Stimulated activated CD4-positive, alpha-beta T cell treated with anti-CD3 and anti-CD28 coated beads, Interleukin-1b, Interleukin-23, amount 100 ng/mL, for 24 hours (primary cell): ENCODE results near the gene PIPOX.
"Not testable (repeated sequence)": the region's sequence is repeated elsewhere in the genome, so short reads cannot be mapped to it uniquely, and the experiment has no call there.

Source experiments
- DNase-seq, 4 experiments: peaks; one replicate each; pipeline ENCODE4 v3.0.0-alpha.2; 2020; ENCODE audit warnings: low read depth in 4 of 4, low spot score in 1 of 4

Gene PIPOX

DNA sequence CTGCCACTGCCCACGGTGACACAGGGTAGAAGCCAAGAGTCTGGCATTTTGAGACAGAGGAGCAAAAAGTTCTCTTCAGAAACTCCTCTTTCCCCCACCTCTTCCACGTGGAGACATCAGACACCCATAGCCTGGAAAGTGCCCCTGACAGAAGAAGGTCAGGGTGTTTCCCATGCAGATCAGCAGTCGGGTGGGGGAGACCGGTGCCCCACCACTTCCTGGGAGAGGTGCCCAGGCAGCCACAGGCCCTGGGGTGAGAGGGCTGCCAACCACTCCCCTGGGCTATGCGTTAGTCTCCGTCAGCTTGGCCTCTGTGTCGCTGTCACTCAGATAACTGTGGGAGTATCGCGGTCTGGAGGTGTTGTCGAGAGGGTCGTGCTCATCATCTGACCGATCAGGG, 31.5 kb downstream of the PIPOX start:
- DNase-seq = no peak

DNA sequence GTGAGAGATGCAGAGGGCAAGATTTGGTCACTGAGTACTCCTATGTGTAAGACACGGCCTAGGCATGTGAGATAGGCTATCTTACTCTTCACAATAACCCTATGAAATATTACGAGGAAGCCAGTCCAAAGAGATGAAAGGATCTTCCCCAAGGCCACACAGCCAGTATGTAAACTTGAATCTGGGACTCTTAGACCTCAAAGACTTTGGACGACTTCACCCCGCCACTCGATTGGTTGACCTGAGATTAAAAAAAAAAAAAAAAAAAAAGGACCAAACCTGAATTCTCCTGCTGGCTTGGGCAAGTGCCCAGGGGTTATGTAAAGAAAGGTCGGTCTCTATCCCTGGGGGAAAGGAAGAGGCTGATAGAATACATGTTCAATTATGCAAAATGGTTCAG, 33.1 kb downstream of the PIPOX start:
- no peak for DNase-seq

DNA sequence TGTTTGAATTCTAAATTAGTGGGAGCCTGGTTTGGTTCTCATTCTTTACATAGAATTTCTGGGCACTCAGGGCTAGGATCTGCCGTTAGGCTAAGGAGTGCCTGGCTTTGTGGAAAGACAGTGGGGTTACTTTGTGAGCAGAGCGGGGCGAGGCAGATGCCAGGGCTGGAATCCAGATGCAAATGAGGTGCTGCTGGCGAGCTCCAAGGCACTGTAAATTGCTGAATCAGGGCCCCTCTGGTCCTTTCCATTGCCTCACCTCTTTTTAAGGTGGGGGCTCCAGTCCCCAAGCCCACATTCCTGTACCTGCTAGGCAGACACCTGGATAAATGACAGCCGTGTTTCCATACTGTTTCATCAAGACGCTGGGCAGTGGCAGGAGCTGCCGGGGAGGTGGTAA, 33.8 kb downstream of the PIPOX start:
- no peak for DNase-seq

DNA sequence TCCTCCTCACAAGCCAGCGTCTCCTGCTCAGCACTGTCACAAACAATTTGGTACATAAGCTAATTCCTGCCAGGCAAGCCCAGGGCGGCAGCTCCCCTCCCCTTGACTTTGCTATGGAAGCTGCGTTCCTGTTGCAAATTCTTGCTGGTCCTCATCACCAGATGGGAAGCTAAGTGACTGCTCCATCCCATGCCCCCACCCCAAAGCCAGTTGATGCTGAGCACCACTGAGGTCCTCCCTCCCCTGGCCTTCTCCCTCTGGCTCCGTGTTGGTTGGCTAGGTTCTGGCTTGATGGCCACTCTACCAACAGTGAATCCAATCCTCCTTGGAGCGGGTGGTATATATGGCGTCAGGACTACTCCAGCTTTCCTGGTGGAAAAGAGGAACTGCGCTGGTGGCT, 34.4 kb downstream of the PIPOX start:
- DNase-seq = no peak

DNA sequence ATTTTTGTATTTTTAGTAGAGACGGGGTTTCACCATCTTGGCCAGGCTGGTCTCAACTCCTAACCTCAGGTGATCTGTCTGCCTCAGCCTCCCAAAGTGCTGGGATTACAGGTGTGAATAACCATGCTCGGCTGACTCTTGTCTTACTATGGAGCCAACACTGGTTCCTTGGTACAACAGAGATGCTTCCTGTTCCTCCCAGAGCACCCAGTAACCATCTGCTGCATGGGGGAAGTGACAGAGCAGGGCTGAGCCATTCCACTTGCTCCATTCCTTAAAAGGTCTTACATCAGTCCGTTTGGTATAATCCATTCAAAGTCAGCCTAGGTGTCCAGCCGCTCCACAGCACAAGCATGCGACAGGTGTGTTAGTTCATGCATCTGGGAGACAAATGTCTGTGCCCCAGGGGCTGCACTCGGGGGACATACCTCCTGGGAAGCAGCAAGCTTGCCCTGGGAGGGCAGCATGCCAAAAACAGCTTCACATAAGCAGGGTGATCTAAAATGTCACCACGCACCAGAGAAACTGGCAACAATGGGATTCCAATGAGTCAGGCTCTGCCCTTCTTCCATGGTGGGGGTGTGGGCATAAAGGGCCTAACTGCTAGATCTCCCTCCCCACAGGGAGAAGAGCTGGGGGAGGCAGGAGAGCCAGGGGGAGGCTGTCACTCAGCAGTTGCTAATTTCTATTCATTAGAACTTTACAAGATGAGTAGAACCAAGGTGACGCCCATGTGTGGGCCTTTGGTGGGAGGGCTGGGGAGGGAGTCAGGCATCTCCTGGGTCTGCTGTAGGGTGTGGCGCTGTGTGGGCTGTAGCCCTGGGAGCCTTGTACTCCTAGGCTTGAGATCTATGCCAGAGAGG, 35.5 kb downstream of the PIPOX start:
- DNase-seq = no peak

DNA sequence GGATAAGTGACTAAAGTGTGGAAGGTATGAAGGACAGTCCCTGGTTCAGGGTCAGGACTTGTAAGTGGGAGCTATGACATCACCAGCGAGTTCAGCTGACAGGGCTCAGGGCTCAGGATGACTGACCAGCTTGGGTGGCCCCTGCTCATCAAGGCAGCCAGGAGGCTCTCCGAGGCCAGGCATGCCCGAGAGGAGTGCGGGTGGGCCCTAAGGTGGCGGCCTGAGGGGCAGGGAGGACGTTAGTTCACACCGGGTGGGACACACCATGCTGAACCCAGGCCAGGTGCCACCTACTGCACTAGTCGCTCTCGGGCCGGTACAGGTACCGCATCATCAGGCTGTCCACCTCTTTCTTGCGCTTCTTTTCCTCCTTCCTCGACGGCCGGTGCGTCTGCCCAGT, 36.5 kb downstream of the PIPOX start:
- no peak for DNase-seq

DNA sequence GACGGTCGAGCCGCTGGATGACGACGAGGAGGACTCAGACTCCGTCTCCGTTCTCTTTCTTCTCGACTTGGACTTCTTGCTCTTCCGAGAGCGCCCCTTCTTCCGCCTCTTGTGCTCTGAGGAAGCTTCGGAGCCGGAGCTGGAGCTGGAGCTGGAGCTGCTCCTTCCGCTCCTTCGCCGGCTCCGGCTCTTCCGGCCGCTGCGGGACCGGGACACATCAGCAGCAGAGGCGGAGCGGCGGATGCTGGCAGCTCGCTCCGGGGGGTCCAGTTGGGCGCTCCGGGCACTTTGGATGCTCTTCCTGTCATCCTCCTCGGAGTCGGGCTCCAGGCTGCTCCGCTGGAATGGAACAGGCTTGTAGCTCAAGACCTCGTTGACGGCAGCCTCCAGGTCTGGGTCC, 36.9 kb downstream of the PIPOX start:
- DNase-seq = no peak

DNA sequence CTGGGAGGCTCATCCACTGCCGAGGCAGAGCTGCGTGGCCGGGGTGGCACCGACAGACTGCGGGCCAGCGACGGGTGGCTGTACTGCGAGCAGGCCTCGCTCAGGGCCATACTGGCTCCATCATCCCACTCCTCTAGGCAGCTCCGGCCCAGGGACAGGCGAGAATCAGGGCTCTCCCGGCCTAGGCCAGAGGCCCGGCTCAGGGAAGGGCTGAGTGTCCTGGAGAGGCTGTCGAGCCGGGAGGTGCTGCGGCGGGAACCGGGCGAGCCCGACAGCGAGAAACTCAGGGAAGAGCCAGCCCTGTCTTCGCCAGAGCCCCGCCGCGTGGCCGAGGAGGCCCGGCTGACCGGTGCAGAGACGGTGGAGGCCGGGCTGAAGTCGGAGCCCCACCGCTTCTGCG, 37.4 kb downstream of the PIPOX start:
- DNase-seq = no peak

DNA sequence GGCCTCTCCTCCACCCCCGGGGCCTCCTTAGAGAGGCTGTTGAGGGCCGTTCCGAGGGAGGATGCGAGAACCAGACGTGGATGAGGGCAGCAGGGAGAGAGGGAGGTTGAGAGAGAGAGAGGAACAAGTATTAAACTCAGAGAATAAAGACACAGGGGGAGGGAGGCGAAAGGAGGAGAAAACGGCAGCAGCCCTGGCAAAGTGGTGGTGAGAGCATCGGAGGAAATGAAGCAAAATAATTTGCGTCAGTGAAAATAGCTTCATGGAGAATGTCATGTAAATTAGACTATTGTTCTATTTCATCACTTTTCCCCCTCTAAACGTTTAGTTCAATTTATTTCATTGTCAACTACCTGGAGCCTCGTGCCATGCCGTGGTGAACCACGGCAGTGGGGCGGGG, 38.0 kb downstream of the PIPOX start:
- DNase-seq = no peak

DNA sequence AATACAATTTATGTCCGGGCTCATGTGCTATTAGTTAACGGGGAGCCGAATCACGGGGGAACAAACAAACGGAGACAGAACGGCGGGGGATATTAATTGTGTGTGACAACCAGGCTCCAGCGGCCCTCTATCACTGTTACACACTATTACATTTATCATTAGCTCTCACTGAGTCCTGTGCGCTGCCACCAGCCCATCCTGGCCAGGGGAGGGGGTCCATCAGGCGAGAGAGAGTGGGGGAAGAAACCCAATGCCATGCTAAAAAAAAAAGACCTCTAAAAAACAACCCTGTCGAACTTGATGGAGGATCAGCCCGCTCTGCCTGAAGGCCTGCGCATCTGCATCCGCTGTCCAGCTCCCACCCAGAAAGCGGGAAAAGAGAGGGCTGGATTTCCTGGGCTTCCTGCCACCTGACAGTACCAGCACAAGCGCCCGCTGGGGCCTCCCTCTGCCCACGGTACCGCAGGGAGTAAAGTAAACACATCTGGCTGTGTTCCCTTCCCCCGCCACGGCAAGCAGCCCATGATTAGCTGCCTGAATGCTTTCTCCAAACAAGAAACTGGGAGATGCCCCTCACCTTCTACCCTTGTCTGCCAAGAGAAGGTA, 41.7 kb downstream of the PIPOX start:
- DNase-seq = no peak

DNA sequence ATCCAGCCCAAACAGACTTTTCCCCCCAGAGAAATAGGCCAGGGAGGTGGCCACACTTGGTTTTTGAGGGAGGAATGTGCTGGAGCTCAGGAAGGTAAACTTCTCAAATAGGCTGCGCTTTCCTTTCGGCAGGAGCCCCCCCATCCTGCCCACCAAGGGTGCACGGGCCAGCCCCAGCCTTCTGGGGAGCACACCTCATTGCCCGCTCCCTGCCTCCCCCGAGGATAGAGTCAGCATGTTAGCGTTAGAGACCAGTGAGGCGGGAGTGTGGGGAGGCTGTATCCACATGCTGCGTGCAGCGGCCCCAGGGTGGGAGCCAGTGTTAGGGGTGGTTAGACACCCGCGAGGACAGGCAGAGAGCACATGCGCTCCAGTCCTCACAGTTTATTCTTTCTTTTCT, 42.3 kb downstream of the PIPOX start:
- DNase-seq = no peak

DNA sequence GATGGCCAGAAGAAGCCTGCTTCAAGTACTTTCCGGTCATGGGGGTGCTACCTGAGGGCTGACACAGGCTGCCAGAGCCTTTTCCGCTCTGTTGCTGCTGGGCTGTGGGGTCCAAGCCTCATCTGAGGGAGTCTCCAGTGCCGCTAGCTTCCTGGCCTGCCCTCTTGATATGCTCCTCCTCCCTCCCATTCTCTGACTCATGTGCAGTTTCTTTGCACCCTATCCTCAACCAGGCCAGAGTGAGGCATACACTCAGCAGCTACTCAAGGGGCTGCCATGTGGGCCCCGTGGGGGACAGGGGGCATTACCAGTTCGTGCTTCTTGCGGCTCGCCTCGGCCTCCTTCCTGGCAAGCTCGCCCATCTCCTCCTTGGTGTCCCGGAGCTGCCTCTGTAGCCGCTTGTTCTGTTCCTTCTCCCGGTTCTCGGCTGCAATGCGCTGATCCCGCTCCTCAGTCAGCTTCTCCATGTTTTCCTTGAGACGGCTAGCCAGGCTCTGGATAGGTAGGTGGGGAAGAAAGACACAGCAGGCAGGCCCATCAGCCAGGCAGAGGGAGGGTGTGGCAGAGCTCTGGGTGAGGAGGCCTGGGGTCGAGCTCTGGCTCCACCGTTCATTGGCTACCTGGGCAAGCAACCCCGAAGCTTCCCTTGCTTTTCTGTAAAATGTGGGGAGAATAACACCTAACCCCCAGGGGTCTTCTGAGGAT, 43.8 kb downstream of the PIPOX start:
- no peak for DNase-seq

DNA sequence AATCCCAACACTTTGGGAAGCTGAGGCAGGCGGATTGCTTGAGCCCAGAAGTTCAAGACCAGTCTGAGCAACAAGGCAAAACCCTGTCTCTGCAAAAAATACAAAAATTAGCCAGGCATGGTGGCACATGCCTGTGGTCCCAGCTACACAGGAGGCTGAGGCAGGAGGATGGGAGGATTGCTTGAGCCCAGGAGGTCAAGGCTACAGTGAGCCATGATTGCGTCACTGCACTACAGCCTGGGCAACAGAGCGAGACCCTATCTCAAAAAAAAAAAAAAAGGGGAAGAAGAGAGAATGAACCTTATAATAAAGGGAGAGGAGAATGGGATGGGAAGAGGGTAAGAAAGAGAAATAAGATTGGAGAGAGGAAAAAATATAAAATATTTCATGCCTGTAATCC, 45.8 kb downstream of the PIPOX start:
- DNase-seq = not testable (repeated sequence)

DNA sequence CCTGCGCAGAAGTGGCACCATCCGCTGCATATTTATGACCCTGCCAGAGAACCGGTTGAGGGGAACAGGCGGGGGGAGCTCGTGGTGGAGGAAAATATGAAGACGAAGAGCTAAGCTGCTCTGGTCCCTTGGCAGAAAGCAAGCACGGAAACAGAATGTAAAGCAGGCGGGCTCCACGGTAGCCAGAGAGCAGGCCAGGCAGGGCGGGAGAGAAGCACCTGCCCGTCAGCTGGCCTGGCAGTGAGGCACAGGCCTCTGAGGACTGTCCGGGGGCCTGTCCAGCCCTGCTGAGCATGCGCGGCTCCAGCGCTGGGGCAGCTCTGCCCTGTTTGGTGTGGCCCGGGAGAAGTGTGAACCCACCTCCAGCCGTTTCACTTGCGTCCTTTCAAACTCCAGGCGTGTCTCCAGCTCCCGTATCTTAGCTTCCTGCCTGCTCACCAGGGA, 46.7 kb downstream of the PIPOX start:
- DNase-seq = no peak

DNA sequence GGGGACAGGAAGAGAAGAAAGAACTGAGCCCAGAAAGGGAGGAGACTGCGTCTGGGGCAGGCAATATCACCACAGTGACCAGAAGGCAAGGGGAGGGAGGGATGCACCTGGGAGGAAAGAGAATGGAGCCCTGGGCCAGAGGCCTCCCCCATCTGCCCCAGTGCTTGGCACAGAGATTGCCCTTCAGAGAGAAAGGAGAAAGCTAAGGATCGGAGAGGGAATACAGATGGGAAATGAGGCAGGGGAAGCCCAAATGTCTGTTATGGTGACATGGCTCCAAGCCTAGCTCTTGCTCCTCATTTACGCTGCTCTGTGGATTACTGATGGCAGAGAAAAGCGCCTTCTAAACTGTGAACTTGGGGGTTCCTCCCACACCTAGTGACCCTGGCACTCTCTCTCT, 47.2 kb downstream of the PIPOX start:
- no peak for DNase-seq

DNA sequence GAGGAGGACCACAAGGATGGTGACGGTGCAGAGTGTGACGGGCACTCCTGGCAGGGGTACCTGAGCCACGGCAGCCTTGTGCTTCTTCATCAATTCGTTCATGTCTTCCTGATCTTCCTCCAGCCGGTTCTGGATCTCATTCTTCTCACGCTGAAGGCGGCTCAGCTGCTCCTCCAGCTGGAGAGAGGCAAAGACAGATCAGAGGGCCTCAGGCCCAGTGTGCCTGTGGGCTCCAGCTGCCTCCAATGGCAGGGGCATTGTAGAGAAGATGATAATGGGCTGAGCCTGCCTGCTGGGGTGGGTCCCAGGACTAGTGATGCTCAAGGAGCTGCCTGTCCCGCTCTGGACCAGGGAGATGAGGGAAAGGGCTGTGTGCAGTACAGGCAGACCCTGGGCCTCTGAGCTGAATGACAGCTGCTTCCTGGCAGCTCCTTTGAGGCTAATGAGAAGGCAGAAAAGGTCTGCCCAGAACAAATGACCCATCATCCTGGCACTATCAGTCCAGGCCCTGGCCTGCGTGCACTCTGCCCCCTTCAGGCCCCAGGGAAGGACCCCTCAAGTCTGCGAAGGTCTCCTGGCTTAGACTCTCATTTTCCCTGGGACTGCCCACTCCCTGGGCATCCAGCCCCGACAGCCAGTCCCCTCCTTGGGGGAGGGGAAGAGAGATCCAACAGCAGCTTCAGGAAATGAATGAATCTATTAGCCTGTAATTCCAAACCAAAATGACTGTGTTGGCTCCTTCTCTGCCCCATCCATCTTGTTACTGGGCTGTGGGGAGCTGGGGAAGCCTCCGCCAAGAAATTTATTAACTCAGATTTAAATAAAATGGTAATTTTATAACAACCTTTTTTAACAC, 48.0 kb downstream of the PIPOX start:
- no peak for DNase-seq

DNA sequence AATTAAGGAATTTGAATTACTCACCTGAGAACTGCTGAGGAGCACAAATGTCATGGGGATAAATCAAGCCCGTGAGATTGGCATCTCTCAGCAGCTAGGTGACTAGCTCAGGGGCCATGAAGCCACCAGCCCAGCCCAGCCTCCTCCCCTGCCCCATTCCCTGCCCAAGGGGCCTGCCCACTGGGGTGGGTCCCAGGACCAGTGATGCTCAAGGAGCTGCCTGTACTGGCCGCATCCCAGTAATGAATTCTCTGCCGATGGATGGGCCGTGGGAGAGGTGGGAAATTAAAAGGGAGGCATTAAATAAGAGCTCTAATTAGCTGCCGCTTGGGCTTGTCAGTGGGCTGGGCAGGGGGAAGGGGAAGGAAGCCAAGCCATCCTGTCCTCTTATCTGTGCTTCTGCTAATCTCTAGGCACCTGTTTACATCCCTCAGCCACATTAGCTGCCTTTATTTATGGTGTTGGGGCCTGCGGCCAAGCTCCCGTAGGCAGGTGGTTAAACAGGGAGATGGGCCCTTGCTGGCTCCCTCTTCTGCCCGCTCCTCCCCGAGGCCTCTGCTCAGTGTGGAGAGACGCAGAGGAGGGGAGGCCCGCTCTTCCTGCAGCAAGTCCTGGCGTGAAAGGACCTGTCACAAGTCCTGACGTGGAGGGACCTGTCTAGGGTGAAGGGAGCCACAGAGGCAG, 48.8 kb downstream of the PIPOX start:
- no peak for DNase-seq

DNA sequence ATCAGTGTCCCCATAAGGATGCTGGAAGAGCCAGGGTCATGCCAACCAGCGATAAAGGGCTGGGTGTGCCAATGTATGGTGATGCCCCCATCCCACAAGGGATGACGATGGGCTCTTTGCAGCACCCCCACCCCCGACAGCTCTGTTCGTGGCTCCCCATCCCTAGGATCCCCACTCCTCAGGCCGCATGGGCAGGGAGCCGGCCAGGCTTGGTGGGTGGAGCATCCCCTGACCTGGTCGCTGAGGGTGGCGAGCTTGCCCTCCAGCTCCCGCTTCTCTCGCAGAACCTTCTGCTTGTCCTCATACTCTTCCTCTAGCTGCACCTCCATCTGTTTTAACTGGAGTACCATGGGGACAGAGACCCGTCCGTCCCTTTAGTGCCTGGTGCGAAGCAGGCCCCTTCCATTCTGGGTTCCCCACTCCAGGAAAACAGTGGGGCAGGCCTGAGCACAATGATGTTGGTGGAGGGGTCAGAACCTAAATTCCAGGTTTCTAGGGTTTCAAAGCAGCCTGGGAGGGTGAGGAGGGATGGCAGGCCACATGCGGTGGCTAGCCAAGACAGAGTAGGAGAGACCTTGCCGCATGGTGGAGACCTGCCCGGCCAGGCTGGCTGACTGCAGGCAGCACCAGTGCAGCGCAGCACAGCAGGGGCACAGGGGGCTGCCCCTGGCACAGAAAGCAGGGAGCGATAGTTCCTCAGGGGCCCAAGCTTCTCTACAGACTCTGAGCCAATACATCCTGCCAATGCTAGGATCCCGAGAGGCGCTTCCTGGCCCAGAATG, 50.3 kb downstream of the PIPOX start:
- no peak for DNase-seq

DNA sequence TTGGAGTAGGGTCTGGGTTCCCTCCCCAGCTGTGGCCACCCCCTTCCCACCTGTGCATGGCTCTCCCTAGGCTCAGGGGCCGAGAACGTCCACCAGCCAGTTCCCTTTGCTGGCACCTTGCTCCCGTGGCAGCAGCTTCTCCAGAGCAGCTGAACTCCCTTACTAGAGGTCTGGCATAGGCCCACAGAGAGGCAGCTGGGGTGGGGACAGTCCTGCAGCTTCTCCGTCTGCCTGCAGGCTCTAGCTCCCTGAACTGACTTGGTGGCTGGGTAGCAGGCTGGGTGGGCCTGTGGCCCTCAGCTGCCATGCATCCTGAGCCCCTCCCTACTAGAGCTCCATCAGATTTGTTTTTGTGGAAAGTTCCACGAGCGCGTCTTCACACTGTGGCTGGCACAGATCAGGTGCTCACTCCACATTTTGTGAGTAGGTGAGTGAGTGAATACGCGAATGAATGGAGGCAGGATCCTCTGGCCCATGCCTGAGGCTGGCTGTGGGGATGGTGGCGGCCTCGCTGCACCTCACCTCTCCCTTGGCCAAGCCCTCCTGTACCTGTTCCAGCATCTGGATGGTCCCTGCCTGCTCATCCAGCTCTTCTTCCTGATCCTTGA, 51.3 kb downstream of the PIPOX start:
- DNase-seq = no peak

DNA sequence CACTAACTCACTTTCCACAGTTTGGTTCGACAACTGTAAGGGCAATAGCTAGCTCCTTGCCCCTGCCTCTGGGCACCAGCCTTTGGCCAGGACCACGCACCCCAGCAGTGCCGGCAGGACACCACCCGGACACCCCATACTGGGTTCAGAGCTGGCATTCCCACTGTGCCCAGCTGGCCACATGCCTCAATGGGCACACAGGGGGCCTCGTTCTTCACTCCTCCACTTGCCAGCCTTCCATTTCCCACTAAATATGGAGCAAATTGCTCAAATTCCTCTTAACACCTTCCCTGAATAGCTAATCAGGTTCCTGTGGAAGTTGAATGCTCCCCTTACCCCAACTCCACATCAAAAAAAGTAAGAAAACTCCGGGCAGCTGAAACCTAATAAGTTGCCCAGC, 52.5 kb downstream of the PIPOX start:
- no peak for DNase-seq
